ENCODE measurements around the gene PARP3.

DNA sequence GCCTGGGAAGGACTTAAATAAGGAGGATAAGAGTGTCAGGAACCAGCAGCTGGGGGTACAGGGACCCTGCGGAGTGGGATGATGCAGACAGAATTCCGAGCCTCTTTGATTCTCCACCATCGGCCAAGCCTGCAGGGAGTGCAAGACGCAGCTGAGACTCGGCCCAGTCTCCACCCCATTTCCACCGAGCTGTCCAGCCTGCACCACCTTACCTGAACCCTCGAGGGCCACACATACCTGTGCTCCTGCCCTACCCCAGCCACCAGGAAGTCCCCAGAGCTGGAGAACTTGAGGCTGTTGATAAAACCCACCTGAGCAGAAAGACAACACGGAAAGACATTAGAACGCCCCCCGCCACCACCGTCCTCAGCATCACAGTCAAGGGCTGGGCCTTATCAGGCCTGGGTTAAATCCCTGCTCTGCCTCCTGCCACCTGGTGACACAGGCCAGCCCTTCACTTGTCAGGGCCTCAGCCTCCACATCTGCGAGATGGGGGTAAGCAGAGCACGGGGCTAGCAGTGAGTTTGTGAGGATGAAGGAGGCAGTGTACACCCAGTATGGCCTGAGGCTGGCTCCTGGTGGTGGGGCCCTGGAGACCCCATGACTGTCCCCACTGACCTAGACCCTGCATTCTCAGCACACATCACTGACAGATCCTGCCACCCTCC lies 8.6 kb upstream of the PARP3 start:
- TF ChIP-seq YY1 (IDR thresholded peaks at IDR 0.05; ENCODE audit: low read depth) (no peak), EP300 (IDR thresholded peaks at IDR 0.05; ENCODE audit: borderline replicate concordance) (no peak), CEBPB (IDR thresholded peaks at IDR 0.05) (no peak), ZBTB7A (IDR thresholded peaks at IDR 0.05; ENCODE audit: low read depth) (no peak)
- TF ChIP-seq, protein P1, sequence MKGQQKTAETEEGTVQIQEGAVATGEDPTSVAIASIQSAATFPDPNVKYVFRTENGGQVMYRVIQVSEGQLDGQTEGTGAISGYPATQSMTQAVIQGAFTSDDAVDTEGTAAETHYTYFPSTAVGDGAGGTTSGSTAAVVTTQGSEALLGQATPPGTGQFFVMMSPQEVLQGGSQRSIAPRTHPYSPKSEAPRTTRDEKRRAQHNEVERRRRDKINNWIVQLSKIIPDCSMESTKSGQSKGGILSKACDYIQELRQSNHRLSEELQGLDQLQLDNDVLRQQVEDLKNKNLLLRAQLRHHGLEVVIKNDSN (IDR thresholded peaks at IDR 0.05), result no peak
